PFSK-1 (cell line): ENCODE results near the gene ORC1.

Experiments
- POLR2AphosphoS5 ChIP-seq: IDR thresholded peaks from 2 replicates; pipeline ENCODE4 v1.6.1; 2012; ENCODE audit warnings: low read depth, mild to moderate bottlenecking, control low read depth, low read length, moderate library complexity
- REST ChIP-seq, 2 experiments: IDR thresholded peaks; 2 replicates each; pipeline versions ENCODE4 v1.6.1 to v1.8.0; 2011 to 2012; ENCODE audit warnings: low read depth in 2 of 2, low read length in 2 of 2, control low read depth in 1 of 2, inconsistent platforms in 1 of 2, mild to moderate bottlenecking in 1 of 2, moderate library complexity in 1 of 2; ENCODE audit not compliant: insufficient read depth in 1 of 2
- SIN3A ChIP-seq: IDR thresholded peaks from 2 replicates; pipeline ENCODE4 v1.6.1; 2012; ENCODE audit warnings: mild to moderate bottlenecking, low read length, moderate library complexity, borderline replicate concordance; ENCODE audit not compliant: insufficient read depth
- TAF1 ChIP-seq: IDR thresholded peaks from 2 replicates; pipeline ENCODE4 v1.6.1; 2012; ENCODE audit warnings: low read length, control low read depth, borderline replicate concordance; ENCODE audit not compliant: insufficient read depth

GRCh38 chr1:52323731-52324130 lies 80.5 kb downstream of the ORC1 start:
- no peak for TF ChIP-seq POLR2AphosphoS5
- TF ChIP-seq REST (IDR thresholded peaks at IDR 0.05; ENCODE audit: insufficient read depth in 1 of 2, low read depth in 2 of 2, low read length in 2 of 2) = no peak
- TF ChIP-seq SIN3A = no peak
- TF ChIP-seq TAF1 = no peak
